Astrocyte (in vitro differentiated cells and primary cell): ENCODE results near the gene PGGHG.
"Not testable (repeated sequence)": the region's sequence is repeated elsewhere in the genome, so short reads cannot be mapped to it uniquely, and the experiment has no call there.

Experiments used
- CTCF ChIP-seq: IDR thresholded peaks from 2 replicates; pipeline ENCODE4 v1.5.1; 2011; ENCODE audit warnings: low read depth, mild to moderate bottlenecking, inconsistent platforms, low read length, moderate library complexity; ENCODE audit not compliant: insufficient read depth
- EZH2 ChIP-seq: IDR thresholded peaks from 2 replicates; pipeline ENCODE4 v1.6.1; 2012; ENCODE audit warnings: mild to moderate bottlenecking, low read length, inconsistent platforms; ENCODE audit not compliant: insufficient read depth

- not testable (repeated sequence) for TF ChIP-seq CTCF, EZH2
Observed at GRCh38 chr11:309979-310572, 21.1 kb downstream of the PGGHG start.
